ENCODE measurements around the gene ABLIM1.

ABLIM1 gene

DNA sequence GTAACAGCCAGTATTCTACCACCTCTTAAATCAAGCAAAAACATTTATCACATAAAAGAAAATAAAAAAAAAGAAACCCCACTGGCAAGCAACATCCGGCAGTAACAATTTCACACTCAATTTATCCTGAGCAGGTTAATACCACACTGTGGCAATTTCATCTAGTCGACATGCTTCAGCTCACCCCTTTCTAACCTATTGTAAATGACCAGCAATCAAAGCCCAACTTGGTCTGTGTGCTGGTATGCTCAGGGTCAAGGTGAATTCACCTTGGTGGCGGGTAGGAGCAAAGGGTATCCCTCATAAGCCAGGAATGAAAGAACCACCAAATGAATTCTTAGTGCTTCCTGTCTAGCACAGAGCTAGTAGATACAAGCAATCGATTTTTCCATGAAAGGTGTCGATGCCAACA is 144.7 kb downstream of the ABLIM1 start:
- no peak for DNase-seq

DNA sequence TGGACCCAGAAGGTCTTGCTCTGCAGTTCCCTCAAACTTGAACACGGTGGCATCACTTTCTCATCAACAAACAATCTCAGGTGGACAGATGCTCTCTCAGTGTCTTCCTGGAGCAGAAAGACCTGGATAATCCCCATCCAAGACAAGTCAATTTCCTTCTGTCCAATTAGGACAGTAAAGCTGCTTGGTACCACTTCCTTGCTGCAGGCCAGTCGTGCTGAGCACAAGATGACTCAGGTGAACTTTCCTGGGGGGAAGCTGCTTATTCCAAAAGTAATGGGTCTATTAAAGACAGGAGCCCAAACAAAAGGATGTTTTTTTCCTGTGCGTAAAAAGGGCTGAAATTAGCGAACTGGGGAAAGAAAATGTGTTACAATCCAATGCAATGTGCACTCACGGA is 146.2 kb downstream of the ABLIM1 start:
- DNase-seq = no peak

- no peak for DNase-seq
Observed at GRCh38 chr10:114508376-114508775, 149.7 kb downstream of the ABLIM1 start.

DNA sequence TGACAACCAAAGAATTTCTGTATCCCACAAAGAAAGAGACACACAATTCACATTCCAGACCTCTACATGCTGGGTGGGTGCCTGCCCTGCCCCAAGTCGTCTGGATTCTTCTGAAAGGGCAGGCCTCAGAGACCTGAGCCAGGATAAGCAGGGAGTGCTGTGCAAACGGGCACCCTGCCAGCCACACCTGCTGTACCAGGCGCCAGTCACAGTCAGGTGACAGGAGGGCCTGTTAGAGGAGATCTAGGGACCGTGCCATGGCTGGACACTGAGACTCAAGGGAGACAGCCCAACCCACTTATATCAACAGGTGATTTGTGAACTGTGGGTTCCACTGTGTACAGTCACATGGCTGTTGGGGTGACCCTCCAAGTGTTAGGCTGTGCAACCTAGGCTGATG is 150.6 kb downstream of the ABLIM1 start:
- DNase-seq = peak; percentile 60

DNA sequence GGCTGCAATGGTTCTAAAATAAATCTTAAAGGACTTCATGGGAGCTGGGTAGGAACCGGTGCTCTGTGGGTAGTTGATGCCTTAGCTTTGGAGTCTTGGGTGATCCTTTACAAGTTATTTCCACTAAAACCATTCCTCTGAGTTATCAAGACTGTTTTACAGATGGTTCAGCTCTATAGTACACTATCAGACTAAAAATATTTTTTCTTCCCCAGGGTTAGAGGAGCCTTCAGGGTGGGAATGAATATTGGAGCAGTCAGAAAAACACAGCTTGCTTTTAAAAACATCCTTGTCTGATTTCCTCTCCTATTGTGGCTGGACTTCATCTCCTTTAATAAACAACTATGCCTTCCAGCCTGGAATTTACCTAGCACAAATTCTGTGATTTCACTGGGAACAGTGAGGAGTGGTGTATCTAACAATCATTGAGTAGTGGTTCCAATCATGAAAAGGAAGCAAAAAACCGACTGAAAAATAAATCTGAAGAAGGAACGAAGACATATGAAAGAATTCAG is 151.1 kb downstream of the ABLIM1 start:
- no peak for DNase-seq

DNA sequence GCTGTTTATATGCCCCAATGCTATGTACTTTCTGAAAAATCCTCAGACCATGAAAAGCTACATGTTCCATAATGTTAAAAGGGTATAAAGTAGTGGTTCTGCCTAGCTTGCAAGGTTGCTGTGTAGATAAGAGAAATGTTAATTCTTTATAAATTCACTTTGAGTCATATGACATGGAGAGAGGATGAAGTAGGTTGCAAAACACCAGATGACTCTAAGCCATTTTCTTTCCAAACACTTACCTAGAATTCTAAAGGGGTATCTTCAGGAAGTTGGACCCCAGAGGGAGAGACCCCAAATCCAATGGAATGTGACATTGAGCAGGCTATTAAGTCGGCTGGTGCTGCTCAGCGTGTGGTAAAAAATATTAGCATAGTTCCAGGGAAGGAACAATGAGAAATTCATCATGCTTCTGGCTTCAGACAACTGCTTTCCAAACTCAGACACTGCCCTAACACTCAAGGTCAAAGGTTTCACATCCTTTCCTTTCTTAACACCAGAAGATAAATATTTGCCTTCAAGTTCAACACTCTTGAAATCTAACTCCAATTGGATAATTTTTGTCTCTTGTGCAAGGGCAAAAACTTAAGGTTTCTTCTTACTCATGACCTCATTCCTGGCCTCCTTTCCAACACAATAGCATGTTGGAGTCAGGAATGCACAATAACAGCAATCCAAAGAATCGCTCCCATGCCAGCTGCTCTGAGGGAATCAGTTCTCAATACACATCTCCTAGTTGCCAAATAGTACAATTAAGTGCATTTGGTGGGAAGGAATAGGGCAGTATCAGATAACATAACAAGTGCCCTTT is 153.1 kb downstream of the ABLIM1 start:
- DNase-seq = no peak

DNA sequence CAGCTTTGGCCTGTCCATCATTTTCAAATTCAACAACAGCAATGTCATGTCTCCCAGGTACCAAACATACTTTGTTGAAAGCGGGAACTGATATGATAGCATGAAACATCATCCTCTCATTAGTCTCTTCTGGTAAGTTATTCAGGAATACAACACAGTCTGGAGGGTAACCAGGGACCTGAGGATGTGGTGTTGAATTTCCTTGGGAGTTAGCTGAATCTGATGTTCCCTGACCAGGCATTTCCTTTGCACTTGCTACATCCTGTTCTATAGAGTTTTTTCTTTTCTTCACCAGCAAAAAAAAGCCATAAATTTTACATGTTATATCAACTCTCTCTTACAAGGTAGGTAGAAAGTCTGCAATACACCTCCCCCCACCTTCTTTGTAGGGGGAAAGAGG is 156.0 kb downstream of the ABLIM1 start:
- DNase-seq = no peak

- DNase-seq = no peak
Observed at GRCh38 chr10:114501650-114502049, 156.4 kb downstream of the ABLIM1 start.

GRCh38 chr10:114500643-114501042 is 157.4 kb downstream of the ABLIM1 start:
- no peak for DNase-seq

DNA sequence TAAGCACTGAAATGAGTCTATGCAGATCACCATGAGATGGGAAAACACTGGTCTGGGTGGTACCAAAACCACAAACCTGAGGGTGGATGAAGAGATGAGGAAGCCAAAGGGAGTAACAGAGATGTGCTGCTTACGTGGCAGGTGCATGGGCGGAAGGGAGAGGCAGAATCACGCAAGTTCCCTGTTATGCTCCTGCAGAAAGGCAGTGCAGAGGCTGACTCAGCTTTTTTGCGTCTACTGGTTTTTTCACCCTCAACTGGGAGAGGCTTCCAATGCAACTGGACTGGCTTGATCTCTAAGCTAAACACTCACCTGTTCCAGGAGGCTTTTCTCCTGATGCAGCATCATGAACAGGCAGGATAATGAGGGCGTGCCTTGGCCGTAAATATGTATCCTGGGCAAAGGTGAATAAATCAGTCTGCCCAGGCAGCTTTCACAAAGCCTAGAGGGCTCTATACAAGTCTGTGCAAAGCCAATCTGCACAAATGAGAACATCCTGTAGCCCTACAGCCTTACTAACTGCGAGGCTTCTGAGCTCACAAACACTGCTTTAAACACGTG is 158.4 kb downstream of the ABLIM1 start:
- DNase-seq = peak; percentile 93

DNA sequence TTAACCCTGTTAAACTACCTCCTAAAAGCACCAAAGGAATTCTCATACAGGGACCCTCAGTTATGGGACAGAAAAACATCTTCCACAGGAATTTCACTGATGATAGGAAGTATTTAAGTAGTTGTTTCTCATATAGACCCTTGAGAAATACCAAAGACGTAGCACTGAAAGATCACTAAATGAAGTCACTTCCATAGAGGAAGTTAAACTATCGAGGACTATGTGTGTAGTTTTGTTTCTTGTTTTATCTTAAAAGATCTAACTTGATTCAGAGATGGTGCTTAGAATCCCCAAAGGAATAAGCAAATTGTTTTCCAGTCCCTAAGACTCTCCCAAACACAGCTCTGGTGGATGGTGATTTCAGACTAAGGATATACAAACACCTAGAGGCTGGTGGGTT is 159.0 kb downstream of the ABLIM1 start:
- DNase-seq = no peak

DNA sequence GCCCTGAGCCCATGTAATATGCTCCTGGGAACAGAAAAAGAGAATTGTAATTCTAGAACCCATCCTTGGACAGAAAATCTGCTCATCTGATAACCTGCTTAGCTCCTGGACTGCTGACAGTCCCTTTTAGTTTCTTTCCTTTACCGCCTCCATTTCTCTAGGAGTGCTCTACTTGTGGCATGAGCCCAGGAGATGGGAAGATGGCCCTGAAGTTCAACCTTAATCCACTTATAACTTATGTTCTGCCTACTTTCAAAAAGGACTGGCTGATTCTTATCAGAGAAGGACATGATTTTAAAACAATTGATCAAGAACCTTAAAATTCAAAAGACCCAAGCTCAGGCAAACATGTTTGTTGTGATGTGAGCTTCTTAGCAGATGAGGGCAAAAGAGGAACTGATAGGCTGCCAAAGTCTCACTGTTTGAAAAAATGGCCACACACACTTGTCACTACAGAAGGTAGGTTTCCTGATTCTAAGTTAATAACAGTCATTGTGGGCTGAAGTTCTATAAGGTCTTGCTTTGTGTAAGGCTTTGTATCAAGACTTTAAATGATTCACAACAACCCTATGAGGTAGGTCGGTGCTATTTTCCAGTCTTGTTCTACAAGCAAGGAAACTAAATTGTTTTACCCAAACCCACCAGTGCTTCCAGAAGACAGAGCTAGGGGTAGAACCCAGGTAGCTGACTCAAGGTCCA is 159.5 kb downstream of the ABLIM1 start:
- no peak for DNase-seq

DNA sequence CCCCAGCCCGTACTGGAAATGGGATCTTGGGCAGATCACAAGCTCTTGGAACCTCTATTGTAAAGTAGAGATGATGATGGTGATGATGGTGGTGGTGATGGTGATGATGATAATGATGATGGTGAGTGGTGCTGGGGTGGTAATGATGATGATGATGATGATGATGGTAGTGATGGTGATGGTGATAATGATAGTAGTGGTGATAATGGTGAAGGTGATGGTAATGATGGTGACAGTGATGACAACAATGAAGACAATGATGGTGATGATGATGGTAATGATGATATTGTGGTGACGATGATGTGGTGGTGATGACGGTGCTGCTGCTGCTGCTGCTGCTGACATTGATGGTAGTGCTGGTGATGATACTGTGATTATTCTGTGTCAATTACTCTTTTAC is 162.8 kb downstream of the ABLIM1 start:
- no peak for DNase-seq

DNA sequence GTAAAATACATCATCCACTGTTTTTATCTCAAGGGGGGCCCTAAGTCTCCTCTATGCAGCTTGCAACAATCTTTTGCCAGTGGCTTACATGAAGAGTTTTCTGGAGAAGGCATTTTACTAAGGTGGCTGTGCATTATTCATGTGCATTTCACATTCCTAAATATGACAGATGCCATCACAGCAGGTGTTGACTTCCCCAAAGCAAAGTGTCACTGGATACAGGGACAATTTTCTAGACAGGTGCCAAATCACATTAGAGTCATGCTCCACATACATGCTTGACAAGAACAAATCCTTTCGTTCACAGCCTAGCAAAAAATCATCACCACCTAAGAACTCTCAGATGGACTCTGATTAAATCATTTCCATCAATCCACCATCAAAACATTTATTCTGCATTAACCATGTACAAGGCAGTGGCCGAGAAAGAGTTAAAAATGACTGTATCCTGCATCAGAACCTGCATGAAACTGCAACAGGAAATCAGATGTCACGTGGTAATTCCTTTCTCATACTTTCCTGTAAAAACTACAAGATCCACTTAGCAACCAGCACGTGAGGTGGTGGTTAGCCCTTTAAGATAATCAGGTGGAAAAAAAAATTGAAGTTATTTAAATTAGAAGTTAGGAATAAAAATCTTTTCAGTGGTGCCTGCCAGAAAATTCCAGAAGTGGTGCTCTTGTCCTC is 165.6 kb downstream of the ABLIM1 start:
- no peak for DNase-seq

DNA sequence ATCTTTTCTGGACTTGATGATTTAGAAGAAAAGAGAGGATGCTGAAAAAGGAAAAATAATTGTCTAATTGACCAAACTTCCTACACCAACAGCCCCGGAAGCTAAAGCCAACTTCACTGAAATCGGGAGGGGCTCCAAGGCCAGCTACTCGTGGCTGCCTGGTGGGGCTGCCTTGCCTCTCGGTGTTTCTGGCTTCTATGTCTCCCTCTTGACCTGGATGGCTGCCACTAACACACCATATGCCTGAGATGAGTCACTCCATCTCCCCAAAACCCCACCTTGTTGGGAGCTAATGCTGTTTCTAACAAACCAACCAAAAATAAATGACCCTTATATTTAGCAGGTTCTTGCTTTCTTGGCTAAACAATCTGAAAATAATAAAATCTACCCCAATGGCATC is 166.1 kb downstream of the ABLIM1 start:
- no peak for DNase-seq

DNA sequence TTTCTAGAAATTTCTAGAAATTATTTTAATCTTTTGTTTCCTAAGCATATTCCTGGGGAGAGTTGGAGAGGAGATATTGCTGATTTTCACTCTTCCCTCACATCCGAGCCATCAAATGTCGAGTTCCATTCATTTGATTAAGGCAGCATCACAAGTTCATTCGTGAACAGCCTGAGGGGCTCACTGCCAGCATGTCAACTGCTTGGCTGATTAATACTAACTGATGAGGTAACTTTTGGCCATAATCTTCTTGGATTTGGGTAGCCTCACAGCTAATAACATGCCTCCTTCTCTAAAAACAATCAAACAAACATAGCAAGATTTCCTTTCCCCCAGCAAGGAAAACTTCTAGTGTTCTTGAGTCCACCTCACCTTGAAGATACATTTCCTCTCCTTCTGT is 166.7 kb downstream of the ABLIM1 start:
- no peak for DNase-seq

- DNase-seq = no peak
Observed at GRCh38 chr10:114489521-114490310, 168.4 kb downstream of the ABLIM1 start.

DNA sequence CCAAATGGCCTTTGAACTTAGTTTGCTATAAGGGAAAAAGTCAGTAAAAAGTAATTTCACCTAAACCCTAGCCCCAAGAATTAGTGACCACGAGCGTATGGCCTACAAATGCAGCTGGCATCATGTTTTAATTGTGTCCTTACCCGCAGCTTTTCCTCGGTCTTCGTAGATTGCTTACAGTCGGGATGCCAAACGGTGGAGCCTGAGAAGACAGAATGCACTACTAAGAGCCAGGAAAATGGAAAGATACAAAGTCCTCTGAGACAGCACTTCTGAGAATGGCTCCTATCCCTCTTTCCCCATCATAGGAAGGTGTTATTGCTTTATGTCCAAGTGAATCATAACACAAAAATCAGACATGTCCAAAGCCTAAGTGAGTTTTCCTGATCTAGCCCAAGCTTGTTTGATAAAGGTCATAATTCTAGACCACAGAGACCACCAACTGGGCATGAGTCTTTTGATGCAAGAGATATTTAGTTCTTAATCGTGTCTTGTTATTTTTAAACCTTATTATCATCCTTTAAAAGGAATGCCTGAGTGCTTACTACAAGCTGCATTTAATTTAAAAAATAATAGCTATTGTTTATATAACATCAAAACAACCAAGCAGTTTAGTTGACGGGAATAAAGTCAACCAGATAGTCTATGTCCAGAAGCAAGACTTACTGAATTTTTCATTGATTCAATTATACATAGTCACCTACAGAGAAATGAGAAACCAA is 170.1 kb downstream of the ABLIM1 start:
- no peak for DNase-seq

- DNase-seq = no peak
Observed at GRCh38 chr10:114486938-114487814, 170.9 kb downstream of the ABLIM1 start.

DNA sequence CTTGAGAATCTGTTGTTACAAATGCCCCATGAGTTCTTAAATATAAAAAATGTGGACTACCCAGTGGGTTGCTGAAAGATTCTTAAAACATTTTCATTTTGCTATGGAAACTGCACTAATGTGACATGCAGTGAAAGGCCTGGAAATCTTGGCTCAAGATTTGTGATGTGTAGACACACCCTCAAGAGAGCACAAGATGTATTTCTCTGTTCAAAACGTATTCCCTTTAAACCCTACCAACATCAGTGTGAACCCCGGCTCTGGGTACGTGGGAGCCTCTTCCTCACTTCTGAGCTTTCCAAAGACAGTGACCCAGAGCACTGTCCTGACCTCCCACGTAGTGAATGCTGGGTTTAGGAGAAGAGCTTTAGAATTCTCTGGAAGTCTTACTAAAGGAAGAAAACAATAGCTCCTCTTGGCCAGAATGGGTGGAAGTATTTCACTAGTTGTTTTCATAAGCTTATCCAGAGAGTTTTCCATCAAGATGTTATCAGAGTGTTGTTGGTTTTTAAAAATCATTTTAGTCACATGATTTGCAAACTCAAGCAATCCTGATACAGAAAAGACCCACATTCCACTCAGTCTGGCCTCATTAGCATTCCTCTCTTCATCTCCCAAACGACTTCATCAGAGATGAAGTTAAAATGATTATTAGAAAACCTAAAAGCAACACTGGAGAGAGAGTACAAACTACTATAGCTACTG is 172.2 kb downstream of the ABLIM1 start:
- DNase-seq = no peak

Measured in DMS153 (cell line).